ENCODE data around the gene DAPK2. TPM values are rescaled to one million over a fixed set of nuclear protein-coding genes. Genes with fewer than 3 reads are reported as not detected.

Gene DAPK2
- total RNA-seq, 1 experiment from 2014 or later: 2.3 TPM

- TF ChIP-seq ZNF532 (CRISPR knock-in tag; IDR thresholded peaks at IDR 0.05; ENCODE audit: borderline replicate concordance) (no peak), MYBL2 (CRISPR knock-in tag; IDR thresholded peaks at IDR 0.05) (no peak), TEAD4 (CRISPR knock-in tag; IDR thresholded peaks at IDR 0.05) (no peak)
Measured at GRCh38 chr15:64037966-64038365, 8.3 kb downstream of the DAPK2 start (continued).

- CTCF ChIA-PET: interaction anchor here (1.2 to 2.1 kb wide), 3 partner anchors 9 to 427 kb away, joined by 4 to 12 read pairs (median 9); partner anchors contain the start of gene DAPK2
Measured at GRCh38 chr15:64037116-64037515, 9.2 kb downstream of the DAPK2 start.

More at GRCh38 chr15:64037116-64037515, 9.2 kb downstream of the DAPK2 start:
- POLR2A ChIA-PET: interaction anchor here (1.3 kb wide), 1 partner anchor 9 kb away, joined by 3 read pairs; the partner anchor contains the start of gene DAPK2
- ATAC-seq: no peak
- Mint-ChIP-seq H3K9me3 (no peaks in the 10 kb centered on the region), H3K27me3 (ENCODE audit: low read depth) (peaks cover 14% of the 10 kb centered on the region), H3K4me3 (no peak overlapping the region), H3K4me1 (peaks cover 10% of the 10 kb centered on the region), H3K36me3 (no peaks in the 10 kb centered on the region), H3K27ac (no peak overlapping the region)
- DNase-seq (ENCODE audit: low spot score): no peak
- TF ChIP-seq ATF1 (CRISPR knock-in tag; IDR thresholded peaks at IDR 0.05) (no peak), TCF7 (CRISPR knock-in tag; IDR thresholded peaks at IDR 0.05; ENCODE audit: low read depth) (no peak), JAZF1 (CRISPR knock-in tag; IDR thresholded peaks at IDR 0.05) (no peak), ZBTB21 (CRISPR knock-in tag; IDR thresholded peaks at IDR 0.05; ENCODE audit: borderline replicate concordance) (no peak), NR2C2 (CRISPR knock-in tag; IDR thresholded peaks at IDR 0.05) (no peak), NR3C1 (CRISPR knock-in tag; conservative IDR thresholded peaks at IDR 0.05; ENCODE audit: low read depth) (no peak), GTF2I (CRISPR knock-in tag; conservative IDR thresholded peaks at IDR 0.05) (no peak), ELF4 (CRISPR knock-in tag; IDR thresholded peaks at IDR 0.05; ENCODE audit: low read depth) (no peak), AR (CRISPR knock-in tag; IDR thresholded peaks at IDR 0.05) (no peak), ESRRA (CRISPR knock-in tag; IDR thresholded peaks at IDR 0.05; ENCODE audit: borderline replicate concordance) (no peak), RELA (CRISPR knock-in tag; IDR thresholded peaks at IDR 0.05; ENCODE audit: borderline replicate concordance) (no peak), MLX (CRISPR knock-in tag; IDR thresholded peaks at IDR 0.05) (no peak), TP53 (CRISPR knock-in tag; IDR thresholded peaks at IDR 0.05) (no peak), E2F4 (CRISPR knock-in tag; IDR thresholded peaks at IDR 0.05; ENCODE audit: borderline replicate concordance, low read depth) (no peak), HMGA2 (CRISPR knock-in tag; IDR thresholded peaks at IDR 0.05) (no peak), ZBTB43 (CRISPR knock-in tag; IDR thresholded peaks at IDR 0.05) (no peak)

Measured in WTC11 (cell line).